GM18907 (cell line): ENCODE results near the gene TSKS.

Experiments
- ATAC-seq: cut with Tn5 transposase; IDR thresholded peaks from one replicate; pipeline ENCODE4 v1.9.1; 2021; ENCODE audit warnings: mild to moderate bottlenecking, moderate library complexity; ENCODE audit not compliant: unreplicated experiment

The TSKS gene, protein sequence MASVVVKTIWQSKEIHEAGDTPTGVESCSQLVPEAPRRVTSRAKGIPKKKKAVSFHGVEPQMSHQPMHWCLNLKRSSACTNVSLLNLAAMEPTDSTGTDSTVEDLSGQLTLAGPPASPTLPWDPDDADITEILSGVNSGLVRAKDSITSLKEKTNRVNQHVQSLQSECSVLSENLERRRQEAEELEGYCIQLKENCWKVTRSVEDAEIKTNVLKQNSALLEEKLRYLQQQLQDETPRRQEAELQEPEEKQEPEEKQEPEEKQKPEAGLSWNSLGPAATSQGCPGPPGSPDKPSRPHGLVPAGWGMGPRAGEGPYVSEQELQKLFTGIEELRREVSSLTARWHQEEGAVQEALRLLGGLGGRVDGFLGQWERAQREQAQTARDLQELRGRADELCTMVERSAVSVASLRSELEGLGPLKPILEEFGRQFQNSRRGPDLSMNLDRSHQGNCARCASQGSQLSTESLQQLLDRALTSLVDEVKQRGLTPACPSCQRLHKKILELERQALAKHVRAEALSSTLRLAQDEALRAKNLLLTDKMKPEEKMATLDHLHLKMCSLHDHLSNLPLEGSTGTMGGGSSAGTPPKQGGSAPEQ

DNA sequence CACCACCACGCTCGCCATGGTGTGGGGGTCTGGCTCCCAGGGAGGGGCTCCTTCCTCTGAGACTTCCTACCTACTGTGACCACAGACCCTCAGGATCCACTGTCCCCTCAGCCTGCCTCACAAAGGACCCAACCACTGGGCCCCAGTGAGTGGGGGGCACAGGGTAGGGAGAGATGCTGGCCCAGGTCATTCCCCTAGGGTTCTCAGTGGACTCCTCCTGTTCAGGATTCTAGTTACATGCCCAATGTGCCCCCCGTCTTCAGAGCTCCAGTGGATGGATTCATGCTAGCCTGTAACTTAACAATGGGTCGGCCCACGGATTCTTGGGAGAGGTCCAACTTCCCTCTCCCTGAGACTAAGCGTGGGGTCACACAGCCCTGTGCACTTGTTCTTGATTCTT lies at the start of gene TSKS:
TSS of gene TSKS (minus strand) at position 77 of the 400 bp plus-strand sequence. CDS start at position 18, 59 bp downstream.
- ATAC-seq, result no peak

- no peak for ATAC-seq
Observed at GRCh38 chr19:49812452-49812996, 49.4 kb upstream of the TSKS start.

- no peak for ATAC-seq
Observed at GRCh38 chr19:49811328-49811727, 48.2 kb upstream of the TSKS start.

DNA sequence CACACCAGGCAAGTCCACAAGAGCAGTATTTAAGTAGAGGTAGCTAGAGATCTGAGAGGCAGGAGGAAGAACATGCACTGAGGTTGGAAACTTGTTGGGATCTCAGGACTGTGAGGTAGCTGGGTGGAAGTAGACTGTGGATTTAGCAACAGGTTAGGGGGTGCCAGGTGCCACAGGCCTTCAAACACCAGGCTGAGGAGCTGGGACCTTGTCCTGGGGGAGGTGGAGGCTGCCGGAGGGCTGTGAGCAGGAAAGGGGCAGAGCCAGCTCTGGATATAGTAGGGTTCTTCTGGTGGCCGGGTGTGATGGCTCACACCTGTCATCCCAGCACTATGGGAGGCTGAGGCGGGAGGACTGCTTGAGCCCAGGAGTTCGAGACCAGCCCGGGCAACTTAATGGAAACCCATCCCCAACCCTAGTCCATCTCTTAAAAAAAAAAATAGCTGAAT lies 46.9 kb upstream of the TSKS start:
- no peak for ATAC-seq

GRCh38 chr19:49809160-49809940 lies 46.2 kb upstream of the TSKS start:
- ATAC-seq, result no peak

GRCh38 chr19:49808711-49809159 lies 45.6 kb upstream of the TSKS start:
- ATAC-seq, result no peak

DNA sequence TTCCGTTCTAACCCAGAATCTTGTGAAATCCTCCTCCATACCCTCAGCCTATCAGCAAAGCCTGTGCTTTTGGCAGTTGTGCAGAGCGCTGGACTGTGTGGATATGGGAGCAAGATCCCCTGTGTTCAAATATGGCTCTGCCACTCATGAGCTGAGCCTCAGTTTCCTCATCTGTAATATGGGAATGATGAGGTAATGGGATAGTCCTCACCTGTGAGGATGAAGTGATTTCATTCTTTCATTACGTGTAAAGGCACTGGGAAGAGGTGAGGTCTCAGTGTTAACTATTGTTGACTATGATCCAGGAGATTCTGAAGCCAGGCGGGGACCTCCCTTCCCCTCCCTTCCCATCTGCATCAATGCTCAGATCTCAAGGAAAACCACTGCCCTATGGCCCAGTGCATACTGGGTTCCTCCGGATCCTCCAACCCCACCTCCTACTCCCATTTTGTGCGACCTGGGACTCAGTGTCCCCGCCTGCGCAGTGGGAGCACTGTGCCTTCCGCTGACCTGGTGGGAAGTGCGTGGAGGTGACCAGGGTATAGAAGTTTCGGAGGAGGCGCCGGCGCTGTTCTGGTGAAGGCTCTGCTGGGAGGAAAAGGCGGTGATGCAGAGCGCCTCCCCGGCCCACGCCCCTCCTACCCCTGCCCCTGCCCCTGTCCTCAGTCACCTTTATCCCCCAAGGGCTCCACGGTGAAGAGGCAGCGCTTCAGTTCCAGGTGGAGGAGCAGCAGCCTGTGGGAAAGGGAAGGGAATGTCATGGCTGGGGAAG lies 45.0 kb upstream of the TSKS start:
- ATAC-seq, result no peak

- ATAC-seq, result no peak
Observed at GRCh38 chr19:49807058-49807903, 44.2 kb upstream of the TSKS start.

- no peak for ATAC-seq
Observed at GRCh38 chr19:49806620-49806959, 43.5 kb upstream of the TSKS start.

GRCh38 chr19:49805822-49806619 lies 42.9 kb upstream of the TSKS start:
- no peak for ATAC-seq

- no peak for ATAC-seq
Observed at GRCh38 chr19:49803529-49803856, 40.4 kb upstream of the TSKS start.

- ATAC-seq, result no peak
Observed at GRCh38 chr19:49802836-49803528, 39.9 kb upstream of the TSKS start.

- no peak for ATAC-seq
Observed at GRCh38 chr19:49801966-49802661, 39.0 kb upstream of the TSKS start.

- no peak for ATAC-seq
Observed at GRCh38 chr19:49801401-49801888, 38.3 kb upstream of the TSKS start.

DNA sequence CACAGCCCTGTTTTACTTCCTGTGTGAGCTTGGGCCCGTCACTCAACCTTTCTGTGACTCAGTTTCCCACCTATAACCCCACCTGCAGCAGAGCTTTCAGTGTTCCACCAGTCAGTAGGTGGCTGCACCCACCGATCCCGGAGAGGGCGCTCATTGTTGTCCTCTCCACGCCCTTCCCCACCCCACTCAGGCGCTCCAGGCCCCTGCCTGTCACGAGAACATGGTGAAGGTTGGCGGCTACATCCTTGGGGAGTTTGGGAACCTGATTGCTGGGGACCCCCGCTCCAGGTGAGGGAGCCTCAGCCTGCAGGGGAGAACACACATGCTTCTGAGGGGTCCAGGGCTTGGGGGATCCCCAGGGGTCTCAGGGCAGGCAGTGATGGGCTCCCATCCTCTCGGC lies 37.7 kb upstream of the TSKS start:
- ATAC-seq, result no peak

DNA sequence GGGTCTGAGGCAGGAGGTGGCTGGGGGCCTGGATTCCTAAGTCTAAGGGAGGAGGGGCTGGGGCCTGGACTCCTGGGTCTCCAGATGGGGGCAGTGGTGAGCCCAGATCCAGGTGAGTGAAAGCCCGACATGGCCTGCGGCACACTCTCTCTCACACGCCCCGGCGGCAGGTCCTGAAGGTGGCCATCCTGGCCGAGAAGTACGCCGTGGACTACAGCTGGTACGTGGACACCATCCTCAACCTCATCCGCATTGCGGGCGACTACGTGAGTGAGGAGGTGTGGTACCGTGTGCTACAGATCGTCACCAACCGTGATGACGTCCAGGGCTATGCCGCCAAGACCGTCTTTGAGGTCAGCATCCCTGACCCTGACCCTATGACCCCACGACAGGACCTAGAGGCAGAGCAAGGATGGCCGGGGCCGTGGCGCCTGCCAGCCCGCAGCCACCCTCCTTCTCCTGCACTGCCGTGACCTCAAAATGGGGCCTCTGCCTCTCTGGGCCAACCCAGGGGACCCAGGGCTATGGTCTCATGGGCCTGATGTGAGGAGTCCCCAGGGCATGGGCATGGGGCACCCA lies 36.8 kb upstream of the TSKS start:
- no peak for ATAC-seq

- no peak for ATAC-seq
Observed at GRCh38 chr19:49799271-49799797, 36.2 kb upstream of the TSKS start.
